GM21360 (cell line): Measurements from ENCODE around the gene WTAP.
"Not testable (repeated sequence)": the region's sequence is repeated elsewhere in the genome, so short reads cannot be mapped to it uniquely, and the experiment has no call there.

ENCODE experiments used
- ATAC-seq: cut with Tn5 transposase; IDR thresholded peaks from one replicate; pipeline ENCODE4 v1.9.1; 2021; ENCODE audit warnings: mild to moderate bottlenecking, moderate library complexity; ENCODE audit not compliant: unreplicated experiment

The WTAP gene

DNA sequence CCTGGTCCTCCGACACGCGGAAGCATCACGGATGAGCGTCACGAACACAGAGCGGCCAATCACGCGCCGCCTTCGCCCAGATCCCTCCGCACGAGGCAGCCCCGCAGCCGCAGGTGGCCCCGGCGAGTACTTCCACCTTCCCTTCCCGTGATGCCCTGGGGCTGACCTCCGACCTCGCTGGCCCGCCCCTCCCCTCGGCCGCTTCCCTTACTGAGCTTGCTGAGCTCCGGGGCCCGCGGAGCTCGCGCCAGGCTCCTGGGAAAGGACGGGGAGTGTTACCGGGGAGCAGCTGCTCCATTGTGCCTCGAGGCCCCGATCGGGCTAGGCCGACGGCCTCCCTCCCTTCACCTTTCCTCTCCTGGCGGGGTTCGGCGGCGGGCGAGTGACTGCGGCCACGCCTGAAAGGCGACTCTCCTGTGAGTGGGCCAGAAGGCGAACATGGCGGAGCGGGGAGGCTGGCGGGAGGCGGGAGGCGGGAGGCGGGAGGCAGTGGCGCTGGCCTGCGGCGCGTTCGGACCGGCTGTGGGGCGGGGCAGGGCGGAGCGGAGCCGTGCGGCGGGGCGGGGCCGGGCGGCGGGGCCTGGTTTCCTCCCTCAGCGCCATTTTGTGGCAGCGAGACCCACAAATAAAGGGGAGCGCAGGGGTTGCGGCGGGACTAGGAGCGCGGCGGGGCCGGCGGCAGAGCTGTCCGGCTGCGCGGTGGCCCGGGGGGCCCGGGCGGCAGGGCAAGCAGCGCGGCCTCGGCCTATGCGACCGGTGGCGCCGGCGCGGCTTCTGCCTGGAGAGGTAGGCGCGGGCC is at the start of gene WTAP:
WTAP (plus strand) TSS at position 589 of the 799 bp plus-strand sequence. CDS start 8,760 bp downstream, outside the sequence.
- peak; percentile 71 for ATAC-seq

GRCh38 chr6:159677506-159678165 is 49.7 kb upstream of the WTAP start:
- no peak for ATAC-seq

DNA sequence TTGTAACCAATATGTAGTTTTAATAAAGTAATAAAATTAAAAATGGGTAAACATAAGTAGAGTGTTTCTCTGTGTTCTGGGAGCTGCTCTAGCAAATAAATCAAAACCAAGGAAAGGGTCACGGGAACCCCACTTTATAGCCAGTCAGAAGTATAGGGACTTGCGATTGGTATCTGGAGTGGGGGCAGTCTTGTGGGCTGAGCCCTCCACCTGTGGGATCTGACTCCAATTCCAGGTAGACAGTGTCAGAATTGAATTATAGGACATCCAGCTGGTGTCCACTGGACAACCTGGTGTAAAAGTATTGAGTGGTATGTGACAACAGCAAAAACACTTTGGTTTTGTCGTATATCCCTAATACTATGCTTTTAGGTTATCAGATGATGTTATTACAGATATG is 48.7 kb upstream of the WTAP start:
- no peak for ATAC-seq

GRCh38 chr6:159679091-159680077 is 47.9 kb upstream of the WTAP start:
- ATAC-seq = peak; percentile 54

DNA sequence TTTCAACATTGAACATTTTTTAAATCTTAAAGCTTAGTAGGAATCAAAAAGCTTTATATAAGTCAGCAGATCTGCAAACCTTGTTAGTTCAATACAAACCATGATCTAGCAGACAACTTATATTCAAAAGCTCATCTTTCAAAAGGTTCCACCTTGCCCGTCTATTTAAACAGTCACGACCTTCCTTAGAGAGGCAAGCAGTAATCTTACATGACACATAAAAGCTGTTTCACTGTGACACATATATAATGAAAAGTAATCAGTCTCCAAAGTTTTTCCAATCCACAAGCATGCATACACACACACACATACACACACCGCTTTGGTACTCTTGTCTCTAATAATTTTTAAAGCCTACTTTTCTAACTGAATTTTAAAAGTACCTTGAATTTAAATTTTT is 47.2 kb upstream of the WTAP start:
- no peak for ATAC-seq

- ATAC-seq = no peak
Measured at GRCh38 chr6:159681191-159681880, 46.0 kb upstream of the WTAP start.

DNA sequence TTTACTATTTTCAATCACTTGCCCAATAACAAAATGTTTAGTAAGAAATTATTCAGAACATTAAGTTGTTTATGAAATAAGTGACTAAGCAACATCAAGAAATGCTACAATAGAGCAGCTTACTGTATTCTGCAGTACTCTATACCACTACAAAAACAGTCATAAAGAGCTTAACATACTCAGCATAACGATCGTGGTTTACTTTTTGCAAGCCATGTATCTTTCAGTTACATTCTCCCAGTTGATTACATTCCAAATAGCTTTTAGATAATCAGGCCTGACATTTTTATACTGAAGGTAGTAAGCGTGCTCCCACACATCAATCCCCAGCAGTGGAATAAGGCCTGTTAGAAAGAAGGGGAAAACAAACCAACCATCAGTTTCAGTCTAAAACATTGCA is 45.0 kb upstream of the WTAP start:
- no peak for ATAC-seq

DNA sequence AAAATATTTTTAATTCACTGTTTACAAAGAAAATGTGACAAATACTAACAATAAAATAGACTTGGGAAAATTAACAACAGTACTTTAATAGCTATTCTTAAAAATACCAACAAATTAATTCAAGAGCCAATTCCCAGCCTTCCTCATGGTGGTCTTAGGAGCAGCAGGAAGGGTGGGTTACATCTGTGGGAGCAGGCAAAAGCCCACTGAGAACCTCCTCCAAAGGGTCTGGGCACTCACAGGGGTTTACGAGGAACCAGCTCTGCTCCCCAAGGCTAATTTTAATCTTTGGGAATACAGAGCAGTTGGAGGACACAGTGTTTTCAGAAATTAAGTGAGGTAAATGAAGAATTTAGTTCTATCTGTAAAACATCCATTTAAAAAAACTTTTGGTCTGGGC is 44.5 kb upstream of the WTAP start:
- ATAC-seq = no peak

GRCh38 chr6:159684013-159684304 is 43.3 kb upstream of the WTAP start:
- ATAC-seq = no peak

DNA sequence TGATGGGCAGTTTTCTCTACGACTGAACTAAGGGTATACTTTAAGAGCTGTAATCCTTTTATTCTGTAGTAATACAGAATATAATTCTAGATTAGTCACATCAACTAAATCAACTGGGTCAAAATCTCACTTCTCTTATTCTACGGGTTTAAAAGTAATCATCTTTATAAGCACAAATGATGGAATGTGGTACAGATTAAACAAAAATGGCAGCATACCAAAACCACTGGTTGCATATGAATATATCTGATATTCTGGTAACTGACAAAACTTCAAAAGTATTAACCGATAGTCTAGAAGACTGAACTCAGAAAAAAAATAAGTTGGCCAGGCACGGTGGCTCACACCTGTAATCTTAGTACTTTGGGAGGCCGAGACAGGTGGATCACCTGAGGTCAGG is 41.3 kb upstream of the WTAP start:
- ATAC-seq = no peak

- no peak for ATAC-seq
Measured at GRCh38 chr6:159686703-159687102, 40.6 kb upstream of the WTAP start.

DNA sequence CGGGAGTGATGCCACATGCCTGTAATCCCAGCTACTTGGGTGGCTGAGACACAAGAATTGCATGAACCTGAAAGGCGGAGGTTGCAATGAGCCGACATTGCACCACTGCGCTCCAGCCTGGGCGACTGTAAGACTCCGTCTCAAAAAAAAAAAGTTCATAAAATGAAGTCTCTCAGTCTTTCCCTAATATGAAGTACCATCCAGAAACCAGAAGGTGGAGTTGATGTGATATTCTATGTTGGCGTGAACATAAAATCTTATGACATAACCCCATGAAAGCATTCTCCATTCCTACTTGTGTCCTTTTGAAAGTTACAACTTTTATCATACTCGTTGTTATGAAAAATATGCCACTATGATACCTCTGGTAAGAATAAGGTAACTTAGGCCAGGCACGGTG is 40.0 kb upstream of the WTAP start:
- no peak for ATAC-seq

GRCh38 chr6:159688266-159688905 is 38.9 kb upstream of the WTAP start:
- no peak for ATAC-seq

- ATAC-seq = no peak
Measured at GRCh38 chr6:159689001-159689400, 38.3 kb upstream of the WTAP start.

GRCh38 chr6:159690135-159690534 is 37.2 kb upstream of the WTAP start:
- ATAC-seq = not testable (repeated sequence)

DNA sequence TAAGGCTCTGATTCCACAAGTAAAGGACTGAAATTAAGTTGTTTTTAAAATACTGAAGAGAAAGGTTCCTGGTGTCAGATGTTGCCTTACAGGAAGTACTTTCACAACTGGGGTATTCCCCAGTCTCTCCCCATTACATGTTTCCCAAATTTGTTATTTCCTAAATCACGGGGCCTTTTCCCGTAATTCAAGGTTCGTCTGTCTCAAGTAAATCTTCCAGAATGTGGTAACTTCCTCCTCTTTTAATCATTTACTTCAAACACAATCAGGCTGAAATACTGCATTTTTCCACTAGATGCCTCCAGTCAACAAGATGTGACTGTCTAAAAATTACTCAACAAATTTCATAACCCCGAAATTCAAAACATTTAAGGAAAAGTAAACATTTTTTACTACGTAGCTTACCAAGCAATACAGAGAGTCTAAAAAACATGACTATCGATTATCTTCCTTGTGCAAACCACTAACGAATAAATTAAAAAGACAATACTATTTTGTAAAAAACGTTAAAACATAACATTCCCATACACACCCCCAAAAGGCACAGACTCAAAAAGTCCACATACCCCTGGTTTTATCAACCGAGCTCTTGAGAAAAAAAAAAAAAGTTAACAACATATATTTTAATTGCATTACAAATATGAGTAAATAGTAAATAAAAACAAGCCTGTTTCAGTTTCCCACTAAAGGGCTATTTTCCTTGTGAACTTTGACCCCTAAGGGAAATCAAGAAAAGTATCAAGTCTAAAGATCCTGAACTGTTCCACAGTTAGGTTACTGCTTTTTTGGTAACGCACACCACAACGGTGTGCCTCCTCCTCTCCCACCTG is 36.0 kb upstream of the WTAP start:
- ATAC-seq = no peak

DNA sequence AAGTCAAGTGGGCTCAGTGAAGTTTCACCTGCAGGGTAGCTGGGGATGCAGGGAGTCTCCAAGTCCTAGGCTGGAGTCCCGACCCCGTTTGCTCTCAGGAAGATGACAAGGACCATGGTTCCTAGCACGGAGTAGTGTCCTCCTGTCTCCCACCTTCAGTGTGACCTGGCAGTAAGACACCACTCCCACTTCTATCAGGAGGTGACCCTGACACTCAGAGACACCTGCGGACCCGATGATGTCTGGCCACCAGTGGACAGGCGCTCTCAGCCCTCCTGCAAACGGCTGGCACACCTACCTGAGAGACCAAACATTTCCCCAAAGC is 35.4 kb upstream of the WTAP start:
- ATAC-seq = no peak

DNA sequence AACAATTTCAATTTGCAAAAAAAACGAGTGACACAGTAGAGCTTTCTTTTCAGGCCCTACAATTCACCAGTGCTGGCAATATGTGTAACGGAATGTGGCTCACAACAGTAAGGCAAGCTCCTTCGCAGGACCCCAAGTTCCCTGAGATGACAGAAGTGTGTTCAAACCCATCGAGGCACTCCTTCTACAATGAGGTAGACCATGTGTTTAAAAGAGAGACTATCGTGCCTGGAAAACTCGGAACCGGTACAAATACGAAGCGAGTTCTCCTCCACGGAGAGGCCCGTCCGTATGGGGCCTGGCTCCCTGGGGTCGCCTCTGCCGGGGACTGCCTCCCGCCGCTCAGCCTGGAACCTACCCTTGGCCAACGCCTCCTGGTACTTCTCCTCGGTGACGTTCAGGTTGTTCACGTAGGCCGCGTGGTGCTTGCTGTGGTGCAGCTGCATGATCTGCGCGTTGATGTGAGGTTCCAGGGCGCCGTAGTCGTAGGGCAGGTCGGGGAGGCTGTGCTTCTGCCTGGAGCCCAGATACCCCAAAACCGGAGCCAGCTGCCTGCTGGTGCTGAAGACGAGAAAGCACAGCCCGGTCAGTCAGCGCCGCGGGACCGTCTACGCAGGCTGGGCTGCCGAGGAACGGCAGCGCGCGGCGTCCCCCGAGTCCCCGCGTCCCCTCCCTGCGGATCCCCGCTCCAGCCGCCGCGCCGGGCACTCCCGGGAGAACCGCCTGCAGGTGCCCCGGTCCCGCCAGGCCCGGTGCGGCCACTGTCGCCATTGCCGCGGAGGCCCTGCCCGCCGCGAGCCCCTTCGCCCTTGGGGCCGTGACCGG is 34.8 kb upstream of the WTAP start:
- ATAC-seq = peak; percentile 35
